ENCODE data around the gene METTL4.
"Not testable (repeated sequence)": the region's sequence is repeated elsewhere in the genome, so short reads cannot be mapped to it uniquely, and the experiment has no call there.

METTL4 gene

DNA sequence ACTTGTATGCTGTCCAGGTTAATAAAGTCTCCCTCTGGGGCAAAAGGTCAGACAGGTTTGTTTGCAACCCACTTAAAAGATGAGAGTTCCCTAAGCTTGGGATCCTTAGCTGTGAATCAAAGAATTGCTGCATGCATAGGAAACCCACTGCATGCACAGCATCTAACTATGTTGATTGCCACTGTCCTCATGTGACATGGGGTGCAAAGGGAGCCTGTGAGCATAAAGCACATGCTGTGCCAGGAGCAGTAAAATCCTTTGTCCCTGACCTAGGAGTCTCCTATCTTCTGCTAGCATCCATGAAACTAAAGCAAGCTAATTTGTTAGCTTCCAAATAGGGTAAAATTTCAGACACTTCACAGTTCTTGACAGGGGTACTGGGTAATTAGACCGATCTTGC lies 13.8 kb downstream of the METTL4 start:
- no peak for DNase-seq

DNA sequence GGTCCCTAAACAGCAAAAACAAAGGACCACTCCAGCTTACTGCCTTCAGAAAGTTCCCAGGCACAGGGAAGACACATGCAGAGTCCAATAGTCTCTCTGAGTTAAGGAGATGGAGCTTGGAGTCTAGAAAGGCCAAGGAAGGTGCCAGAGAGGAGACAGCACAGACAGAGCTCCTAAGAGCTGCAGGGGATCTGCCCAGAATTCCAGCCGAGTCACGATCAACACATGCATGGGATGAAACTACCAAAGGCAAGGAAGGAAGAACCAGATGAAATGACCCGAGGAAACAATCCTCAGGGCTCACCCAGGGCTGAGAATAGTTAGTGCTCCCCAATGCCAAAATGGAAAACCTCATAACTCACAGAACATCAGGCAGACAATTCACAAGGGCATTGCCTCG lies 15.4 kb downstream of the METTL4 start:
- no peak for DNase-seq

DNA sequence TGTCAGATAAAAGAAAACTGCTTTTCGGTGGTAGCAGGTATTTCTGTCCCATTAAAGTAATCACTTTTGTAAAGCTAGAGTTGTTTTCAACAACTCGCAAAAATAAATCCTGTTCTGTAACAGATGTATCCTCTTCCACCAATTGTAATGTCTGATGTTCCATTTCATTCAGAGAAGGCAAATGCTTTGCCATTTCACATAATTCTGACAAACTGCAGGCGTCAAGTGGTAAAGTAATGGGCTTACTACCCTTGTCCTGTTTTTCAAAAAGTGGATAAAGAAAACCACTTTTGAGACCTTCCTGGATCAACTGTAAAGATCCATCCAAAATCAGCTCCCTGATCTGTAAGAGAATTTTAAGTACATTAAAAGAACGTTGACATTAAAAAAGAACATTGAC lies 16.6 kb downstream of the METTL4 start:
- DNase-seq: no peak

DNA sequence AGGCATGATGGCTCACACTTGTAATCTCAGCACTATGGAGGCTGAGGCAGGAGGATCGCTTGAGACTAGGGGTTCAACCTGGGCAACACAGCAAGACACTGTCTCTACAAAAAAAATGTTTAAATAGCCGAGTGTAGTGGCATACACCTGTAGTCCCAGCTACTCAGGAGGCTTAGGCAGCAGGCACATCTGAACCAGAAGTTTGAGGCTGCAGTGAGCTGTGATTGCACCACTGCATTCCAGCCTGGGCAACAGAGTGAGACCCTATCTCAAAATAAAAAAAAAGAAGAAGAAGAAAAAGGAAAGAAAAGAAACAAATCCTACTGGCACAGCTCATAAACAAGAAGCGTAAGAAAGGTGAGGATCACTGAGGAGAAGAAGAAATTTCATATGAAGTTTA lies 19.9 kb downstream of the METTL4 start:
- no peak for DNase-seq

DNA sequence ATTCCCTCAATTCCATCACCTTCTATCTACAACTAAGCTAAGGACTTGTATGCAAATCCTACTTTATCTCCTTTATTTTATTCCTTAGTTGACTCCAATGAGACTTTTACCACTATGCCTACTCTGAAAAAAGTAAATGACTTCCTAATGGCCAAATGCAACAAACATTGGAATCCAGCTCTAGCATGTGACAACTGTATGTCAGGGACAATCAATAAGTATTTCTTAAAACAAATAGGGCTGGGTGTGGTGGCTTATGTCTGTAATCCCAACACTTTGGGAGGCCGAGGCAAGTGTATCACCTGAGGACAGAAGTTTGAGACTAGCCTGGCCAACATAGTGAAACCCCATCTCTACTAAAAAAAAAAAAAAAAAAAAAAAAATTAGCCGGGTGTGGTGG lies 21.8 kb downstream of the METTL4 start:
- DNase-seq: no peak

DNA sequence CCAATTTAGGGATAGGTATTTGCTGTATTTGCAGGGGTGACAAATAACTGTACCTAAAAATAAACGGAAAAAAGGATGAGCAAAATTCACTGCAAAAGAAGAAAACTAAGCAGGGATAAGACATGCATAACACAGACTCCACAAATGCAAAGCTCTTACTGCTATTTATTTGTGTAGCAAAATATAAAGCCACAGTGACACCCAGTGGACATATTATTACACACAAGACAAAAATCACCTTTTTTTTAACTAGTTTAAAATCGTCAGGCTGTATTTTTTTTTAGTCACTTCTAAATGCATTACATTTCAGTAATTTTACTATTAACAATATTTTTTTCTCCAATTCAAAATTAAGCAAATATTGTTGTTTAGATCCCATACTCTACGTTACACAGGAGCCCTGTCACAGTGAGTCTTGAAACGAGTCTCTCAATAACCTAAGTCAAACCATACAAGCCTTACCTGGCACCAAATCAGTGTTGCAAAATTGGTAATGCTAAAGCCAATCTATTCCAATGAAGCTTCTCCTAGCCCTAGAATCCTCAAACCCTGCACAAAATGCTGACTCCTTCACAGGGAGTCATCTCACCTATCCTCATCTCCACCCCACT lies 23.7 kb downstream of the METTL4 start:
- no peak for DNase-seq

DNA sequence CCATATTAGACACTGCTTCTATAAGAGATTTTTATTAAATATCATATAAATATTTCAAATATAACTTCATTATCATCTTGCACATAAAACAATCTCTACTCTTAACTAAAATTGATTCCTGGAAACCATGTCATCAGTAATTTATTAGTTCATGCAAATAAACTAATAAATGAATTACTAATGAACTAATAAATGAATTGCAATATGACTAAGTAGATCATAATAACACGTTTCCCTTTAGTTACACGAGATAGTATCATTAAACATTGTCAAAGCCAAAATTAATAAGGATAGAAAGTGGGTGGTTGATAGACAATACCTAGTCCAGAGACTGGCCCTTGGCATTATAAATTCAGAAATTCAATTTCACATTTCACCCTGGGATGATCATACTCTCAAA lies 26.1 kb downstream of the METTL4 start:
- DNase-seq: no peak

DNA sequence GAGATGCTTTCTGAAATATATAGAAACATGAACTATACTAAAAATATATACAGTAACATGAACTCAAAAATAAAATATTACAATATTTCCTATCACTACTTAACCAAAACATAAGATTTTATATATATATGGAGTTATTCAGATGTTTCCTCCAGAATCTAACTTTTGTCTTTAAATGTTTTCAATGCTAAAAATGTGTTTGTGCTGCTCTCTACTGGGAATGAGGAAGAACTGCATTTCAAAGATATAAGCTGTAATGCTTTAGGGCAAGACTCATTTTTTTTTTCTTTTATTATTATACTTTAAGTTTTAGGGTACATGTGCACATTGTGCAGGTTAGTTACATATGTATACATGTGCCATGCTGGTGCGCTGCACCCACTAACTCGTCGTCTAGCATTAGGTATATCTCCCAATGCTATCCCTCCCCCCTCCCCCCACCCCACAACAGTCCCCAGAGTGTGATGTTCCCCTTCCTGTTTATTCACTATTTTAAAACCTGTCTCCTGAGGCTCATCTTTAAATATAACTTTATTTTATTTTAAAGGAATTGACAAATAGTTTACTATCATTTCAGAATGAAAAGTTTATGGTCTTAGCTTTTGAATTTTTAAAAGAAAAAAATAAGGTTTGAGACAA lies 29.3 kb downstream of the METTL4 start:
- not testable (repeated sequence) for DNase-seq

DNA sequence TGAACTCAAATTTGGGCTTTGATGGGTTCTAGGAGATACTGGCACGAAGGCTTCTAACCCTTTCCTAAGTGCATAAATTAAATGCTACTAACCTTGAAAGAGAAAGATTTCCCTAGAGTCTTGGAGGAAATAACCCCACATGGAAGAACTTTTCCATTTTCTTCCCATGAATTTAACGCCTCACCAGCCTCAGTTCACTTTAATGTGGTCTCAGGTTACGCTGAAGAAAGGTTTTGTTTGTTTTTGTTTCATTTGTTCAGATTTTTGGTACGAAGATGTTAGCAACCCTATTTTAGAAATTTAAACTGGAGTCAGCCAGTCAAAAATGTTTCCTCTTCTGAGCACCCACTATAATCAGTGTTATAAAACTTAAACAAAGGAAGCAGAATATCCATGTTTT lies 30.7 kb downstream of the METTL4 start:
- DNase-seq: no peak

DNA sequence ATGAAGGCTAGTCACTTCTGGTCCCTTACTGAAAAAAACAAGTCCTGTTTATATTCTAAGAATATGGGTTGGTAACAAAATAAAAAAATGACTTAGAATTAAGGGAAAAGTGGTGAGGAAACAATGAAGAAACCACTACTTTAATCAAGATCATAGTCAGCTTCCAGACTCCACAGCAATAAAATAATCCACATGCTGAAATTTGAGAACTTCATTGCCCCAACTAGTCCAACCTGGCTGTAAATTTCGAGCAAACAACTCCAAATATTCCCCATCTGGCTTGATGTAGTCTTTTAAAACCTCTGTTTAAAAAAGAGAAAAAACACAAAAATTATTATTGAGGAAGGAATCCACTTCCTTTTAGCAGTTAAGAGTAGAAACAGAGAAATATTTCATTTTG lies 32.5 kb downstream of the METTL4 start:
- no peak for DNase-seq

DNA sequence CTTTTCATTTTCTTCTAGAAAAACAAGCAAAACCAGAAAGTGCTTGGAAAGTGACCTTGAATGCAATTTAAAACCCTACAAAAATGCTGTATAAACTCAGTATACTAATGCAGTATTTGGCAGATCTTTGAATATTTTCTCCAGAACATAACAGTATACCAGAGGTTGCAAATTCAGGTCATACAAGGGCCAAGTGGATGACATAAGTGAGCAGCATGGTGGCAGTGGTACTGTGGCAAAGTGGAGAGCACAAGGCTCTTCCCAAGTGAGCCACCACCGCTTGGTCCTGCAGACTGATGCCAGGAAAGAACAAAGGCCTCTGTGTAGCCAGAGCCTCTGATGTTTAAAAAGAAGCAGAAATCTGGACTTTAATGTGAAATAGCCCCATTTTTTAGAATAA lies 33.1 kb downstream of the METTL4 start:
- DNase-seq: no peak

DNA sequence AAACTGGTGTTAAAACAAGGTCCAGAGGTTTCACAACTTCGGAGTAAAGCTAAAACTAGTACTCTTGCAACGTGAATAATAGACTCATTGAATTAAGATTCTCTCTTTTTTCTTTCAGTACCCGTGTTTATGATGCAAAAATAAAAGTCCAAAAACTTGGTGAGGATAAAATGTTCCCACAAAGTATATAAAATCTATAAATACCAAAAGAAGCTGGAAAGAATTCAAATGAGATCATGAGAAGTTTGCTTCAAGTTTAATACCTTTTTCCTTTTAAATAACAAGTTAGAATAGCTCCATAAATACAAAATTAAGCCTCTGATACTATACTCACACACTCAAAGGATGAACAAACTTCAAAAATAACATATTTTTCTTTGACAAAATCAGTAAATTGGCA lies 34.0 kb downstream of the METTL4 start:
- DNase-seq: no peak

DNA sequence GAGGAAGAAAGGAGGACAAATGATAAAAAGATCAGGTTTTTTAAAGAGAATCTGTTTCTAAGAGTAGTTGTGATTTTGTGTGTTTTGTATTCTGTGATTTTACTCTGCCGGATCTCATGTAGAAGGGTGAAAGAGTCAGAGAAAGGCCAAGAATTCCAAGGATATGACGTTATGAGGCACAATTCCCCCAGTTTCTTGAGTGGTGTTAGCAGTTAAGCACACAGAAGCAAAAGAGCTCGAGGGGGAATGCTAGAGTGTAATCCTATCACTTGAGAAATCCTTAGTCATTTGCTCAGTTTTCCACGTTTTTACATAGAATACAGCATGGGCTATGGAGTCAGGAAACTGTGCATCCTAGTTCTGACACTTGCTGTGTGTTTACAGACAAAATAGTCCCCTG lies 34.8 kb downstream of the METTL4 start:
- peak; percentile 23 for DNase-seq

DNA sequence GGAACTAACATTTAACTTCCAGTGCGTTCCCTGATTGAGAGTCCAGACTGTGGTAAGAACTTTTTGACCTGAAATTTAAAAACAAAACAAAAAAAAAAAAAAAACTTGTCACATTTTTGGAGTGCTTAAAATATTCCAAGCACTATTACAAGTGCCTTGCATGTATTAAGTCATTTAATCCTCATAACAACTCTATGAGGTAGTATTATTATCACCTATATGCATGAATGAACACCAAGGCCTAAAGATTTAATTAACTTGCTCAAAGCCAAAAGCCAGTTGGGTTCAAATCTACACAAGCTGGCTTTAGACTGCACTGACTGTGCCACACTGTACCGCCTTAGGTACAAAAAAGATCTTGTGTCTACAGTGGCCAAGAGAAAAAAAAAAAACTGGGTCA lies 35.2 kb downstream of the METTL4 start:
- no peak for DNase-seq

DNA sequence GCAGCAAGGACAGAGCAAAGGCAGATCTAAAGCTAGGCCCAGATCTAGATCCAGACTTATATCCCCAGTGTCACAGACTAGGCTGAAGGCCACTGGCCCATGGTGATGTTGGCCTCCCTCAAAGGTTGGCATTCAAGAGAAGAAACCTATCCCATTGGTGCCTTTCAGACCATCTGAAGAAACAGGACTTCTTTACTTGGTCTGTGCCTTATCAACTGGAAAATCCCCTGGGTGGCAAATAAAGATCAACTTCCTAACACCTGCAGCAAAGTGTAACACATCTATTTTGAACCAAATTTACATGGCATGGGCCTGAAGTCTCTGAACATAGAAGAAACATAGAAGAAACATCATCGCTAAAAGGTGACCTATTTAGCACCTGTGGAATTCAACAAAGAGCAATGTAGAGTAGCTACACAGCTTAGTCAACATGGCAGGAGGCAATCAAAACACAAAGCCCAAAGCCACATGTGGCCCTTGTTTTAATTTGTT lies 35.8 kb downstream of the METTL4 start:
- DNase-seq: no peak

DNA sequence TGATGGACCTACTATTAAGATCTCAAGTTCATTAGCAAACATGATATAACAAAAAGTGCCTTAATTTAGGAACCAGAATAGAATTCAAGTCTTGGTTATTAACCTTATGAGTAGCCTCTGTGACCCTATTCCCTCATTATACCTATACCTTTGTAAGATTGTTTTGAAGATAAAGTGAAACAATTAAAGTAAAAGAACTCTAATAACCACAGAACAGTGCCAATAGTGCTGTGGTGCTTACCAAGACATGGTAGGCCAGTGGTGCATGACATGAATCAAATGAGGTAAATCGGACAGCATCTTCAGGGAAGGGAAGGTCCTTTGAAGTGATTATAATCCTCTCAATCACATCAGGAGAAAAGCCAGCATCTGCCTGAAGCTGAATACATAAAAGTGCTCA lies 36.4 kb downstream of the METTL4 start:
- DNase-seq: no peak

DNA sequence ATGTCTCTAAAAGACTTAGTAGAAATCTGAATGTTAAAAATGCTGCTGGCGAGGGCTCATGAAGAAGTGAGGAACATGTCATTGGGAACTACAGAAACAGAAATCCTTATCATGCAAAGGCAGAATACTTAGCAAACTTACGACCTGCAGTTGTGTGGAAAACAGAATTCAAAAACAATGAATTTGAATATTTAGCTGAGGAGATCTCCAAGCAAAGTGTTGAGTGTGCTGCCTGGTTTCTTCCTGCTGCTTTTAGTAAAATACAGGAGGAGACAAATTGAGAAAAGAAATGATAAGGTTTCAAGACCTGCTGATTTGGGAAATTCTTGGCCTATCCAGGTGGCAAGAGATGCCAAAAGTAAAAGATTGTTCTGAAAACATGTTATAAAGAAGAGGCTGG lies 38.5 kb downstream of the METTL4 start:
- DNase-seq: no peak

DNA sequence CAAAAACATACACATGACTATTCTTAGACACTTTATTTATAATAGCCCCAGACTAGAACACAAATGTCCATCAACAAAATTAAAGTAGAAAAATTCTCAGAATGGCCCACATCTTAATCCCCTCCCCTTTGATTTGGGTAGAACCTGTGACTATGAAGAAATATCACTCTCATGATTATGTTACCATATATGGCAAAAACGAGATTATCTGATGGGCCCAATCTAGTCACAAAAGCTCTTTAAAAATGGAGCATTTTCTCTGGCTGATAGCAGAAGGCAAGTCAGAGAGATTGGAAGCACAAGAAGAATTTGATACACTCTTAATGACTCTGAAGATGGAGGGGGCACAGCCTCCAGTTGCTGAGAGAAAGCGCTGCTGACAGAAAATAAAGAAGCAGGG lies 39.6 kb downstream of the METTL4 start:
- no peak for DNase-seq

DNA sequence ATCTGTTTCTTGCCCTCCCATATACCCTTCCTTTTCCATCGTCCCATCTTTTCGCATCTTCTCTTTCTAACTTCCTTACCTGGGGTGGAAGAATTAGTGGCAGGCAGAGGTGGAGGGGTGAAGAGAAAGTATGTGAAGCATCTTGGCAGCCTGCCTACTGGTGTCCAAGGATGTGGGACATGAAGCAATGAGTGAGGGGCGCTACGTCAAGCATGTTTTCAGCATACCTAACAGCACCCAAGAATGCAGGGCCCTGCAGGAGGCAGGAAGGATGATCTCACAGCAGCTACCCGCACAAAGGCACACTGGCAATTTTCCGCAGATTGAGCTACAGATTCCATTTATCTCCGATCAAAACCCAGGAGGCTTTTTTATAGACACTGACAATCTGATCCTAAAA lies 42.2 kb downstream of the METTL4 start:
- no peak for DNase-seq

DNA sequence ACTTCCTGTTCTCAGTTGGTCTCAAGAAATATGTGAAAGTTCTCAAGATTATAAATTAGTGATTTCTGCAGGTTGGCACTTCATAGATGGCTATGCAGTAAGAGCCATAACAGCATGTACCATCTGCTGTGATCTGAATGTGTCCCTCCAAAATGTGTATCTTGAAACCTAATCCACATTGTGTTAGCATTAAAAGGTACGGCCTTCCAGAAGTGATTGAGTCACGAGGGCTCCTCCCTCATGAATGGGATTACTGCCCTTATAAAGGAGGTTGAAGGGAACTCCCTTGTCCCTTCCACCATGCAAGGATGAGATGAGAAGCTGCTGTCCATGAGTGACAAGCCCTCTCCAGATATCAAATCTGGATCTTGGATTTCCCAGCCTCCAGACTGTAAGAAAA lies 45.0 kb downstream of the METTL4 start:
- no peak for DNase-seq

DNA sequence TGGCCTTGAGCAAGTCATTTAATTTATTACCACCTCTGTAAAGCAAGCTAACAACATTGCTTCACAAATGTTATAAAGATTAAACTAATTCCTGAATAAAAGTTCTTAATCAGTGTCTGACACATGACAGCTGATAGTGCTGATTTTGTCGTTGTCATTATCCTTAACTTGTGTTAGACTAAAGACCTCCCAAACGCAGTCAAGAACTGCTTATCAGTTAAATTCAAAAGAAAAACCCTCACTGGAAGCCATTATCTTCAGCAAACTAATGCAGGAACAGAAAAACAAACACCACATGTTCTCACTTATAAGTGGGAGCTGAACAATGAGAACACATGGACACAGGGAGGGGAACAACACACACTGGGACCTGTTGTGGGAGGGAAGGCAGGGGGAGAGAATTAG lies 46.5 kb downstream of the METTL4 start:
- DNase-seq: not testable (repeated sequence)

DNA sequence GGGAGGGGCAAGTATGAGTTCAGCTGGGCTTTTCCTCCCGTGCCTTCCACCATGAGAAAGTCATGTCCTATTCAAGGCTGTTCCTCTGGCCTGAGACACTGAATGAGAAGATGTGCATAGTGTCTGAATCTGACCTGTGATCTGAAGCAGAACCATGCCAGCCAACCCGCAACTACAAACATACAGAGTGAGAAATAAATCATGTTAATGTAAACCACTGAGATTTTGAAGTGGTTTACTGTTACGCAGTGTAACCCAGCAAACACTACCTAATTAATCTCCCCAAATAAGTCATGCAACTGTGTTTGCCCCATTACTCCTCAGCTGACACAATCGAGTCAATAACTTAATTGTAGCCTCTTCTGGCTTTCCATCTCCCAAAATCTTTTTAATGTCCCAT lies 49.2 kb downstream of the METTL4 start:
- no peak for DNase-seq

DNA sequence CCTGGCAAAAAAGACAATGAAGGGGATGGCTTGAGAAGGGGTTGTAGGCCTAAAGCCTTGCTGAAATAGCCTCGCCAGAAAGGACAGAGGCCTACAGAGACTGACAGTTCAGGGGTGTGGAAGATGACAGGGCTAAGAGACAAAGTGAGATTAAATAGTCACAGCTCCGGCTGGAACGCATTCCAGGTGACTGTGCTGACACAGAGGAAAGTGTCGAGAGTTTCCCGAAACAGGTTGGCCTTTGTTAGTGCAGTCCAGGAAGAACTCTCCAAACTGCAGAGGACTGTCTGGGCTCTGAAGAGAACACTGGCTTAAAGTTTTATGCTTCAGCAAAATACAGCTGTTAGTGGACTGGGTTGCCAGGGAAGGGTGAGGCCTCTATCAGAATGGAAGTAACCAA lies 52.8 kb downstream of the METTL4 start:
- DNase-seq: no peak

DNA sequence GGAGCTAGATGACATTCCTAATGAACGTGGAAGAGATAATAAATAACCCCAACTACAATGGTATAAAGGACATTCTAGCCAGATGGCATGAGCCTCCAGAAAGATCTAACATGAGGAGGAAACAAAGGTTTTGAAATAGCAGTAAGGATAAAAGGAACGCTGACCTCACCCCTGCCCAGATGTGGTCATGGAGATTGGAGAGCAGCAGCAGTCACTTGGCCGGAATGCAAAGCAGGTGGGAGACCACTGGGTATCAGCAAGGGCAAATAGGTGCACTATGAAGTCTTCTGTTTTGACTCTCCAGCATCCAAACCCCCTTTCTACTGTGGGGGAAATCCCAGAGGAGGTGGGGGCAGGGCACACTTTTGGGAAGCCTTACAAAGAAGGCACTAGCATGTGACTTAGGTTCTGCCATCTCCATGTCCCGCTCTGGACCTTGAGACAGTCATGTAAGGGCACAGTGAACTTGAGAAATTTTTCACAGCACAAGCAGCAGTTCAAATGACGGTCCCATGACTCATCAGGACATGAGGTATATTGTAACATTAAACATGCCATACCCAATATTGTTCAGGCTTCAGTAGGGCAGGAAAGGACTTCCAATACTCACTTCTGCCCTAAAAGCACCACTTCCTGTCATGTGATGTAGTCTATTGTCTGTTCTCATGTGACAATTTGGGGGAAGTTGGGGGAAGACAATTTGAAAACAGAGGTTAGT lies 55.2 kb downstream of the METTL4 start:
- DNase-seq: no peak

All from femur (tissue), 1 donor.